Skeletal muscle cell (primary cell): ENCODE data around the gene SETD7.
"Not testable (repeated sequence)": the region's sequence is repeated elsewhere in the genome, so short reads cannot be mapped to it uniquely, and the experiment has no call there.

Source experiments
- DNase-seq: peaks from one replicate; pipeline ENCODE4 v3.0.0-alpha.2; 2010; ENCODE audit warnings: low read depth
- H3K4me3 ChIP-seq: 2 replicates; pipeline ENCODE4 v1.5.1; 2011; ENCODE audit warnings: low read depth, mild to moderate bottlenecking, control low read depth, low read length, moderate library complexity

SETD7 gene

DNA sequence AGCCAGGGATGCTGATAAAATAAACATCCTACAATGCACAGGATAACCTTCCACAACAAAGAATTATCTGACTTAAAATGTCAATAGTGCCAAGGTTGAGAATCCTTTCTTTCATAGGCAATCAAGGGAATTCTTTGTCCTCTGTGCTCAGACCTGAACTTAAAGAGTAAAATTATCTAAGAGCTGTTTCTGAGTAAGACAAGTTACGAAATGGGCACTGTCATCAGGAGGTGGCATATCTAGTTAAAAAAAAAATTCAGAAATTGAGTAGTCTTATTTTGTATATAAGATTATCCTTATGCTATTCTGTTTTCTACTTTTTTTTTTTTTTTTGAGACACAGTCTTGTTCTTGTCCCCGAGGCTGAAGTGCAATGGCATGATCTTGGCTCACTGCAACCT lies 105.4 kb downstream of the SETD7 start:
- no peak for DNase-seq
- H3K4me3 ChIP-seq = no peak overlapping the region

GRCh38 chr4:139447078-139447477 lies 108.9 kb downstream of the SETD7 start:
- not testable (repeated sequence) for H3K4me3 ChIP-seq, DNase-seq
